Measurements from ENCODE around the gene LMAN2L.
"Not testable (repeated sequence)": the region's sequence is repeated elsewhere in the genome, so short reads cannot be mapped to it uniquely, and the experiment has no call there.

Gene LMAN2L

GRCh38 chr2:96685577-96686459, 54.0 kb downstream of the LMAN2L start:
- no peak for FAIRE-seq

- FAIRE-seq = no peak
Measured at GRCh38 chr2:96684883-96685576, 54.8 kb downstream of the LMAN2L start.

GRCh38 chr2:96683972-96684820, 55.7 kb downstream of the LMAN2L start:
- no peak for FAIRE-seq

GRCh38 chr2:96683307-96683706, 56.6 kb downstream of the LMAN2L start:
- no peak for FAIRE-seq

DNA sequence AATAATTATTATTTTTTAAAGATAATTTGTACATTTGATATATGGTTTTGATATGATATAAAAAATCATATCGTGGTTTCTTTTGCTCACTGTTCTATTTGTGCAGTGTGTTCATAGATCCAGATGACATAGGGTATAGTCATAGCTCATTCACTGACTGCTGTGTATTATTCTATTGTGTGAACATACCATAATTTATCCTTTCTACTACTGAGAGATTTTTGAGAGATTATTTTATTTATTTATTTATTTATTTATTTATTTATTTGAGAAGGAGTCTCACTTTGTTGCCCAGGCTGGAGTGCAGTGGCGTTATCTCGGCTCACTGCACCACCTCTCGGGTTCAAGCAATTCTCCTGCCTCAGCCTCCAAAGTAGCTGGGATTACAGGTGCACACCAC, 58.3 kb downstream of the LMAN2L start:
- FAIRE-seq = no peak

DNA sequence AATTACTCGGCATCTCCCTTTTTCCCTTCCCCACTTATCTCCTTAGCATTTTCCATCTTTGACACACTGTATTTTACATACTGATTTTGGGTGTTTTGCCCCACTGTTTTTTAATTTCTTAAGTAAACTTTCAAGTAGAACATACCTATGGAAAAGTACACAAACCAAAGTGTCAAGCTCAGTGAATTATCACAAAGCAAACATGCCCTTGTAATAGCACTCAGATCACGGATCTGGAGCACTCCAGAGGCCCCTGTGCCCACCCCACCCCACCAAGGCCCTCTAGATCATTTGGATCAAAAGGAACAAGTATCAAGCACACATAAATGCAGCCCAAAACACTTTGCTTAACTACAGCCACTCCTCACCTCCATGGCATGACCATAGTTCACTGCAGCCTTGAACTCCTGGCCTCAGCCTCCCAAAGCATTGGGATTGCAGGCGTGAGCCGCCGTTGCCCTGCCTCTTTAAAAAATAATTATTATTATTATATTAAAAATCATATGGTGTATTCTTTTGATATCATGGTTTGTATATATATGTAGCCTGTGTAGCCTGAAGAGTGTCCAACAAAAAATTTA, 59.2 kb downstream of the LMAN2L start:
- FAIRE-seq = no peak

GRCh38 chr2:96679848-96680247, 60.0 kb downstream of the LMAN2L start:
- no peak for FAIRE-seq

DNA sequence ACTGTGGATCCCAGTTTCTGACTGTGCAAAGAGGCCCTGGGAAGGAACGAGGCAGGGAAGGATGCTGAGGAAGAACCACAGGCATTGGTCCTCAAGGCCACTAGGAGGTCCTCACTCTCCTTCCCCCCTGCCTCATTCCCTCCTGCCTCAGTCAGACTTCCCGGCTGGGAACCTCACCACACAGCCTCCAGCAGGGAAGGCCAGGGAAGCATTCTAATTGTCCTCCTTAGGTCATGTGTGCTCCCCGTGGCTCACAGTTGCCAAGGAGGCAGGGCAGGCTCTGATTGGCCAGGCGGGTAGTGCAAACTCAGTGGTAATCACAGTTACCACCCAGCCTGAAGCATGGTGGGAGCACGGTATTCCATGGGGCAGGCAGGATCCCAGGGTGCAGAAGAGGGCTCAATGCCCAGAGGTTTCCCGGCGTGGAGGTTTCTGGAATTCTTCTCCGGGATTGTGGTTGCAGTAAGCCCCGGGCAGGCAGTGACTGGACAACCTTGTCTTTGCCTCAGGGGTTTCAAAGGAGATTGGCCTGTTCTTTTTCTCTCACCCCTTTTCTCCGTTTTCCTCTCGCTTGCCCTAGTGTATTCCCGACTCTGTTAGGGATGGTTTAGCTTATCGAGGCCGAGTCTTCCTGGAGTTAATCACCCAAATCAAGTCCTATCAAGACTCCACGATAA, 70.2 kb downstream of the LMAN2L start:
- no peak for FAIRE-seq

- no peak for FAIRE-seq
Measured at GRCh38 chr2:96668771-96669170, 71.1 kb downstream of the LMAN2L start.

DNA sequence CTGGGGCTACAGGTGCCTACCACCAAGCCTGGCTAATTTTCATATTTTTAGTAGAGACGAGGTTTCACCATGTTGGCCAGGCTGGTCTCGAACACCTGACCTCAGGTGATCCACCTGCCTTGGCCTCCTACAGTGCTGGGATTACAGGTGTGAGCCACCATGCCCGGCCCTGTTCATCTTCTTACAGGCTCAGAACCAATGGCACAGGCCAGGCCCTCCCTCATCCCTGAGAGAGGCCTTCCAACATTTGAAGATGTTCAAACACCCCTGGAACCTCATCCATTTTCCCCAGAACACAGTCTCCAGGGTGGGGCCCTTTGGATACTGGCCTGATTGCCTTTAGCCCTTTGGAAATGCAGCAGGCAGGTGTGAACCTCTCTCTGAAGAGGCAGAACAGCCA, 74.1 kb downstream of the LMAN2L start:
- FAIRE-seq = not testable (repeated sequence)

DNA sequence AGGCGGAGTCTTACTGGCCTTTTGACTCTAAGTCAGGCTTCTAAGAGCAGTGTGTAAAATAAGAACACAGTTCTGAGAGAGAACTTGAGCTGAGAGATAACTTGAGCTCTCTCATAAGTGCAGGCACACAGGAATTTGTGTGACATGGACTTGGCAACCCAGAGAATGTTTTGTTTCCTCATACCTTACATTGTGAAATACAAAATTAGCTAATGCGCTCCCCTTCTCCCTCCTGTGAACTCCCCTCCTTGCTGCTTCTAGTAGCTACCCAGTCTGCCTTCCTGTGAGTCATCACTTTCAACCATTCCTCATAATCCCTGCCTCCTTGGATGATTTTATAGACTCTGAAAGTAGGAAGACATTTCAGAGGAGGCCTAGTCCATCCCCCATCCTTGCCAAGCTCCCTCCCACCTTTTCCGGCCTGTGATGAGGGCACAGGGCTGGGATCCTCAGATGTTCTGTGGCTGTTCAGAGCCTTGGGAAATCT, 74.7 kb downstream of the LMAN2L start:
- FAIRE-seq = no peak

- FAIRE-seq = no peak
Measured at GRCh38 chr2:96664366-96664925, 75.4 kb downstream of the LMAN2L start.

DNA sequence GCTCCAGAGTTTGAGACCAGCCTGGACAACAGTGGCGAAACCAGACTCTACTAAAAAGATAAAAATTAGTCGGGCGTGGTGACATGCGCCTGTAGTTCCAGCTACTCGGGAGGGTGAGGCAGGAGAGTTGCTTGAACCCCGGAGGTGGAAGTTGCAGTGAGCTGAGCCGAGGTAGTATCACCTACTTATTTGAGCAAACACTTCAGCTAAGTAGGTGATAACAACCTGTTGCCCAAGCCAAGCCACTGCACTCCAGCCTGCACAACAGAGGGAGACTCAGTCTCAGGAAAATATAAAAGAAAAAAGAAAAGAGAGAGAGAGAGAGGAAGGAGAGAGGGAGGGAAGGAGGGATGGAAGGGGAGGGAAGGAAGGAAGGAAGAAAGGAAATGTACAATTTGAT, 76.0 kb downstream of the LMAN2L start:
- FAIRE-seq = no peak

- FAIRE-seq = no peak
Measured at GRCh38 chr2:96663177-96663576, 76.7 kb downstream of the LMAN2L start.

GRCh38 chr2:96662360-96662759, 77.5 kb downstream of the LMAN2L start:
- no peak for FAIRE-seq

GRCh38 chr2:96661324-96661723, 78.5 kb downstream of the LMAN2L start:
- no peak for FAIRE-seq

- FAIRE-seq = no peak
Measured at GRCh38 chr2:96656540-96656939, 83.3 kb downstream of the LMAN2L start.
